Adrenal gland (tissue), 5 donors: ENCODE results near the gene MLLT3.

Experiments used
- CTCF ChIP-seq, 6 experiments: fragments of 450-650 bp in 4 of 6; fragments of 200-600 bp in 2 of 6; sonication (generic) in 1 of 6; IDR thresholded peaks; 1 replicate in 5 of 6; 2 replicates in 1 of 6; pipeline versions ENCODE4 v1.5.1 to v1.8.0; 2016 to 2021; ENCODE audit warnings: antibody characterized with exemption in 6 of 6, mild to moderate bottlenecking in 2 of 6, moderate library complexity in 1 of 6
- POLR2A ChIP-seq, 2 donors: fragments of 450-650 bp; IDR thresholded peaks; one replicate each; pipeline ENCODE4 v1.6.1; 2017; ENCODE audit warnings: antibody characterized with exemption in 2 of 2, mild to moderate bottlenecking in 2 of 2, moderate library complexity in 1 of 2
- donor health status: DM: no; HTN: no; CAD: no.

- TF ChIP-seq CTCF (IDR thresholded peaks at IDR 0.05) (no peak), POLR2A (IDR thresholded peaks at IDR 0.05) (no peak)
Measured at GRCh38 chr9:20551835-20552234, 70.5 kb downstream of the MLLT3 start.
